Testis (tissue), 3 donors: ENCODE data around the gene HSD17B10. TPM values are rescaled to one million over a fixed set of nuclear protein-coding genes. Genes with fewer than 3 reads are reported as not detected.
A peak's percentile ranks its signal among the peaks of the same experiment; 100 is the strongest.
"Not testable (repeated sequence)": the region's sequence is repeated elsewhere in the genome, so short reads cannot be mapped to it uniquely, and the experiment has no call there.

Source experiments
- DNase-seq: peaks from one replicate; pipeline ENCODE4 v3.0.0-alpha.2; 2019
- H3K27ac ChIP-seq, 2 donors: fragments of 200-600 bp; sonication (generic); one replicate each; pipeline ENCODE4 v1.5.1; 2019
- H3K27me3 ChIP-seq: fragments of 200-600 bp; sonication (generic); one replicate; pipeline ENCODE4 v1.5.1; 2019
- H3K36me3 ChIP-seq: fragments of 200-600 bp; sonication (generic); one replicate; pipeline ENCODE4 v1.5.1; 2017; ENCODE audit warnings: low read depth; ENCODE audit errors: missing control alignments
- H3K4me1 ChIP-seq: fragments of 200-600 bp; sonication (generic); one replicate; pipeline ENCODE4 v1.5.1; 2019
- H3K4me3 ChIP-seq, 2 donors: fragments of 200-600 bp; sonication (generic); one replicate each; pipeline ENCODE4 v1.5.1; 2017 to 2019
- H3K9me3 ChIP-seq: fragments of 200-600 bp; sonication (generic); one replicate; pipeline ENCODE4 v1.5.1; 2017
- CTCF ChIP-seq, 3 experiments: fragments of 450-650 bp in 2 of 3; fragments of 200-600 bp in 1 of 3; sonication (generic) in 1 of 3; IDR thresholded peaks; one replicate each; pipeline ENCODE4 v1.5.1; 2016 to 2019; ENCODE audit warnings: antibody characterized with exemption in 3 of 3, mild to moderate bottlenecking in 2 of 3, moderate library complexity in 1 of 3
- POLR2A ChIP-seq: fragments of 450-650 bp; IDR thresholded peaks from one replicate; pipeline ENCODE4 v1.6.1; 2017; ENCODE audit warnings: antibody characterized with exemption, mild to moderate bottlenecking, moderate library complexity
- WGBS, 2 donors: methylation state at CpG; one replicate each; pipeline ENCODE4 v1.1.5; 2018; 5-methylcytosine and 5-hydroxymethylcytosine counted together
- intact Hi-C: fragments of 100-400 bp; cut with DNase I; formaldehyde crosslinking; loops from one replicate; pipeline ENCODE4 v1.15.1; 2023; ENCODE audit warnings: low total_unique reads
- polyA plus RNA-seq: library from polyadenylated mRNA; stranded (reverse); fragments of 350-450 nt; fragmentation: Illumina TruSeq; extraction: RNeasy Lipid Tissue Mini Kit (QIAGEN cat#74804); gene quantifications from one replicate; pipeline ENCODE4 v1.2.3, GENCODE V29; 2014; ENCODE audit warnings: low read depth, low replicate concordance; ENCODE audit not compliant: insufficient read depth
- total RNA-seq, 2 donors: library from RNA; depleted of rRNA; stranded (reverse); fragments of >200 nt; gene quantifications; one replicate each; pipeline ENCODE4 v1.2.3, GENCODE V29; 2016

Gene HSD17B10
- total and polyA plus RNA-seq, 3 donors from 2014 or later = 38.4 to 54.8 (median 44.8) TPM

DNA sequence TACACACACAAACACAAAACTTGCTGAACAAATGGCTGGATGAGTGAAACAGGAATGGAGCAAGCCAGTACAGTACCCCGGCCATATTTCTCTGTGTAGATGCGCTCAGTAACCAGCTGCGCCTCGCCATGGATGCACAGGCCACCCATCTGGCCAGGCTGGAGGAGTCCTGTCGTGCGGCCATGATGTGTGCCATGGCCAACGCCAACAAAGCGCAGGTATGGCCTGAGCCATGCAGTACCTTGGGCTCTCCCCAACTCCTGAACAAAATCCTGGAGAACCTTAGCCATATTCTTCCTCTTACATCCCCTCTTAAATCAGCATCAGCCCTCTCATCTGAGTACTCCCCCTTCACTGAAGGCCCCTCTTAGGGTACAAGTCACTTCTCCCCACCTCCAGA, 4.4 kb downstream of the HSD17B10 start:
- intact Hi-C loops = no loop called here
- Histone ChIP-seq H3K36me3 (no peaks in the 10 kb centered on the region), H3K4me1 (no peaks in the 10 kb centered on the region), H3K27ac (no peak overlapping the region), H3K4me3 (no peak overlapping the region), H3K27me3 (no peaks in the 10 kb centered on the region), H3K9me3 (no peaks in the 10 kb centered on the region)
- WGBS, 2 donors = 96 to 98% methylated on average over 8 of the region's 8 CpGs
- no peak for TF ChIP-seq POLR2A
- no peak for DNase-seq

DNA sequence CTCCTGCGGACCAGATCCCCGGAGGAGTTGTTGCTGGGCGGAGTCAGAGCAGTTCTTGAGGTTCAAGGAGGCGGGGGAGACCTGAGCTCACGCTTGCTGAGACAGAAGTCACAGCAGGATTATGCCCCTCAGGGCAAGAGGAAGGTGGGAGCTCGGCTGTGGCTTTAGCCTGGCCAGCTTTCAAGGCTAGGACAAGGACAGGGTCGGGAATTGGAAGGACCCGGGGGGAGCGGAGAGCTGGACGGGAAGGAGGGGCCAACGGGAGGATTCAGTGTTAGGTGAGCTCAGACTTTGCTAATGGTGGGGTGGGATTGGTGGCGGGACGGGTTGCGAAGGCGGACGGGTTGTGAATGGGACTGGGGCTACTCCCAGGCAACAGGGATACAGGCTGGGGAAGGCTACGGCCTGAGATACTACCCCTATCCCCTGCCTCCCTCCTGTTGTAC, 11.3 kb downstream of the HSD17B10 start, which contains the start of gene RIBC1:
RIBC1 (plus strand) TSS at position 13 of the 446 bp plus-strand sequence. CDS start 3,404 bp downstream, outside the sequence.
- H3K27ac ChIP-seq = peak within 1 kb of the TSS; percentile 77 to 87
- no peaks in the 10 kb centered on the region for H3K36me3 ChIP-seq
- 0 to 4% methylated on average over 5 to 17 of the region's 17 CpGs for WGBS, 2 donors
- peak within 1 kb of the TSS; percentile 63 to 69 for H3K4me3 ChIP-seq
- no peak for DNase-seq
- no peaks in the 10 kb centered on the region for H3K9me3 ChIP-seq
- no peaks in the 10 kb centered on the region for H3K27me3 ChIP-seq
- intact Hi-C loops = no loop called here
- no peaks in the 10 kb centered on the region for H3K4me1 ChIP-seq
- TF ChIP-seq POLR2A (no peak), CTCF (IDR thresholded peaks at IDR 0.05) (no peak)

DNA sequence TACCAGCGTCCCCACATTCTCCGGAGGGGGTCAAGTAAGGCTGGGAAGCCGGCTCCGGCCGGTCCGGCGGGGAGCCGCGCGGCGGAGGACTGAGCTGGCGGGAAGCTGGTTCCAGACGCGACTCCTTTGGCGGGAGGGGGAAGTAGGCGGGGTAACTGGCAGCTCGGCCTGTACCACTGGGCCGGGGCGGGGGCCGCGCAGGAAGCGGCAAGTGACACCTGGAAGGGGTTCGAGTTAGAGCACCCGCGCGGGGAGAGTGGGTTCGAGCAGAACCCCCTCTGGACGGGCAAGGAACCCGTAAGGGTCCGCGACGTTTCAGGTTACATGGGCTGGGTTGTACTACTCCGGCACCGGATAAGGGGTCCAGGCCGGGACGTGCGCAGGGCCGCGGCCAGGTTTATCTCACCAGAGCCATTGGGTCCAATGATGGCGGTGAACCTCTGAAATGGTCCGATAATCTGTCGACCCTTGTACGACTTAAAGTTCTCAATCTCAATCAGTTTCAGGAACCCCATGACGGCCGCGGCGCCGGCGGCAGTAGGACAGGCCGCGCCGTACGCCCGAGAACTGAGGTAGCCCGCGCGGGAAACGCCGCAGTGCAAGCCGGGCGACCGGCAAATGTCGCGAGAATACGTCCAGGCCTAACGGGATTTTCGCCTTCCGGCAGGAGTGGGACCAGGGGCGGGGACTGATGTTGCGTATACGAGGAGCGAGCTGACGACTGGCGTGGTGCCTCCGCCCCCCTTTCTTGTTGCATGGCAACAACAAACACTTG, 11.9 kb downstream of the HSD17B10 start, which contains the start of gene SMC1A:
SMC1A (minus strand) TSS at position 569 of the 775 bp plus-strand sequence; CDS start at position 515, 54 bp downstream.
- no peaks in the 10 kb centered on the region for H3K36me3 ChIP-seq
- DNase-seq = peak; percentile 96
- H3K27ac ChIP-seq = peak within 1 kb of the TSS; percentile 77 to 87
- no peaks in the 10 kb centered on the region for H3K27me3 ChIP-seq
- 1% methylated on average over 32 of the region's 75 CpGs; no CpG with 5 or more reads in 1 of the 2 donors for WGBS, 2 donors
- peak within 1 kb of the TSS; percentile 63 to 69 for H3K4me3 ChIP-seq
- intact Hi-C loops = no loop called here
- TF ChIP-seq POLR2A (no peak), CTCF (IDR thresholded peaks at IDR 0.05) (no peak)
- H3K9me3 ChIP-seq = no peaks in the 10 kb centered on the region
- no peaks in the 10 kb centered on the region for H3K4me1 ChIP-seq

- Histone ChIP-seq H3K9me3 (no peaks in the 10 kb centered on the region), H3K4me3 (peak overlapping the region; percentile 63 to 69), H3K27ac (peak overlapping the region; percentile 77 to 87), H3K4me1 (no peaks in the 10 kb centered on the region), H3K36me3 (no peaks in the 10 kb centered on the region), H3K27me3 (no peaks in the 10 kb centered on the region)
- WGBS, 2 donors = 0% methylated on average over 13 to 15 of the region's 15 CpGs
- intact Hi-C loops = no loop called here
- peak; percentile 49 for DNase-seq
- TF ChIP-seq POLR2A (no peak), CTCF (IDR thresholded peaks at IDR 0.05) (no peak)
These were observed 12.4 kb downstream of the HSD17B10 start for GRCh38 chrX:53421772-53422085.

DNA sequence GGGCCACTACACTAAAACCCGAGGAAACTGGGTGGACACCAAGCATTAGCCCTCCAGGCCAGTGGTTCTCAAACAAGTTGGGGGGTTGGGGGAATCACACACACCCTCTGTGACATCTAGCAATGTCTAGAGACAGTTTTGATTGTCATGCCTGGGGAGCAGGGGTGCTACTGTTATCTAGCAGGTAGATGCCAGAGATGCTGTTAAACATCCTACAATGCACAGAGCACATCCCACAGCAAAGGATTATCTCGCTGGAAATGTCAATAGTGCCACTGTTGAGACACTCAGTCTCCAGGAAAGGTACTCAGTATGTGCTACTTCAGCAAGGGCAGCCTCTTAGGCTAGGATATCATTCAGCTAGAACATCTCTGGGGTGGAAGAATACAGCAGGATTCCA, 13.0 kb downstream of the HSD17B10 start:
- intact Hi-C loops = no loop called here
- no peak overlapping the region for H3K27ac ChIP-seq
- no peaks in the 10 kb centered on the region for H3K9me3 ChIP-seq
- no peaks in the 10 kb centered on the region for H3K4me1 ChIP-seq
- WGBS, 2 donors = 30 to 33% methylated on average over 1 to 2 of the region's 2 CpGs
- no peak for DNase-seq
- no peaks in the 10 kb centered on the region for H3K27me3 ChIP-seq
- TF ChIP-seq CTCF (IDR thresholded peaks at IDR 0.05) = no peak
- H3K36me3 ChIP-seq = no peaks in the 10 kb centered on the region
- H3K4me3 ChIP-seq = no peak overlapping the region

- DNase-seq, H3K9me3 ChIP-seq, H3K27me3 ChIP-seq, H3K4me1 ChIP-seq, intact Hi-C loops, H3K27ac ChIP-seq, H3K4me3 ChIP-seq, H3K36me3 ChIP-seq: not testable (repeated sequence)
- 71 to 93% methylated on average over 1 to 3 of the region's 3 CpGs for WGBS, 2 donors
These were observed 13.8 kb downstream of the HSD17B10 start for GRCh38 chrX:53420351-53420750.
